Frontal cortex (tissue), 4 donors: ENCODE results near the gene MED27. TPM values are rescaled to one million over a fixed set of nuclear protein-coding genes. Genes with fewer than 3 reads are reported as not detected.
"Not testable (repeated sequence)": the region's sequence is repeated elsewhere in the genome, so short reads cannot be mapped to it uniquely, and the experiment has no call there.

Experiments
- DNase-seq, 2 donors: peaks; one replicate each; pipeline ENCODE4 v3.0.0; 2012; ENCODE audit warnings: low spot score in 2 of 2
- FAIRE-seq: peaks from 2 replicates; lab custom pipeline; 2012; peaks lifted over from hg19 to GRCh38; lab: Jason Lieb, UNC
- total RNA-seq: library from RNA; depleted of rRNA; stranded (reverse); fragments of >200 nt; gene quantifications from one replicate; pipeline ENCODE4 v1.2.3, GENCODE V29; 2014
- donor health status: control.
- donor health status: control.
- donor health status: control.

Gene MED27
- total RNA-seq, 1 donor from 2014 or later = 11.8 TPM

DNA sequence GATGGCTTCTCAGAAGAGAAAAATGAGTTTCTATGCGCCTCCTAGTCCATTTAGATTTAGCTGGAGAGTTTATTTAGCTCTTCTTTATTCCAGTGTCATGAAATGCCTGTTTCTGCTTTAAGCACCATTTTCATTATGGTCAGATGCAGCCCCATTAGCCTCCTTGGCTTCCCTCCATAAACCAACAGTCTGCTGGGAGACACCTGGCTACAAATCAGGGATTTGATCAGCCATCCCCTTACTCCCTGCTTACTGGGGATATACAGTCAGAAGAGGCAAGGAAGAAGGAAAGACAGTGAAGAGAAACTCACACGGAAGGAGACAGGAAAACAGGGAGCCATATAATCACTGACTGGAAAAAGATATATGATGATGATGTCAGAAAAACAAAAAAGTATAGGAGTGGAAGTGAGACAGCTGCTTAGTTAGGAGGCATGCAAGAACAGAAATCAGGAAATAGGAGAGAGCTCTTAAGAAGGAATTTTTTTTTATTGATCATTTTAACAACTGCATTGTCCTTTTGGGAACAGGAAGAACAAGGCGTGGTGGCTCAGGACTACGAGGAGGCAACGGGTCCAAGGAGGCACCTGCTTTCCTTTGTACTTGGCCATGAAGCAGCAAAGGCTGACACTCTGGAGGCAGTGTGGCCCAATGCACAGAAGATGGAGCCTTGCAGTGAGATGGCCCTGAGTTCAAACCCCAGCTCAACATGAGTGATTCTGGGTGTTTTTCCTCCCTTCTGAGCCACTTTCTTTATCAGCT, 56.1 kb downstream of the MED27 start:
- no peak for DNase-seq
- FAIRE-seq = no peak

- no peak for DNase-seq
- no peak for FAIRE-seq
Observed at GRCh38 chr9:132020820-132021510, 58.7 kb downstream of the MED27 start.

DNA sequence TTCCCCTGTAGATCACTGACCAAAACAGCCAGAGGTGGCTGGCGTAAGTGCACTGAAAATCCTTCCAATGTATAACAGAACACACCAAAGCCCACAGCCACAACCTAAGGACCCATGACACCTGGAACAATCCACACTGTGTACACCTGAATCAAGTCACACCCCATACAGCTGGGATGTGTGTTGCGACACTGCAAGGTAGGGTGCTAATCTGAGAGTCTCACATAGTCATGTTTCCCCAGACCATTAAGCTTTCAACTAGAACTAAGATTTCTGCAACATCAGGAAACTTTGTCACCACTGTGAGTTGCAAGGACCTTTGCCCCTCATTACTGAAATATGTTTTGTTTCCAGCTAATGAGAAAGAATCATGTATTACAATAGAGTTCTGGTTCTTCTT, 59.4 kb downstream of the MED27 start:
- FAIRE-seq = no peak
- DNase-seq = no peak

- FAIRE-seq = no peak
- no peak for DNase-seq
Observed at GRCh38 chr9:132019702-132020101, 60.0 kb downstream of the MED27 start.

GRCh38 chr9:132018957-132019405, 60.7 kb downstream of the MED27 start:
- FAIRE-seq (no peak), DNase-seq (peak; percentile 28 to 31)

GRCh38 chr9:132016456-132016855, 63.2 kb downstream of the MED27 start:
- DNase-seq = no peak
- FAIRE-seq = no peak

- FAIRE-seq (no peak), DNase-seq (no peak)
Observed at GRCh38 chr9:132015866-132016265, 63.8 kb downstream of the MED27 start.

DNA sequence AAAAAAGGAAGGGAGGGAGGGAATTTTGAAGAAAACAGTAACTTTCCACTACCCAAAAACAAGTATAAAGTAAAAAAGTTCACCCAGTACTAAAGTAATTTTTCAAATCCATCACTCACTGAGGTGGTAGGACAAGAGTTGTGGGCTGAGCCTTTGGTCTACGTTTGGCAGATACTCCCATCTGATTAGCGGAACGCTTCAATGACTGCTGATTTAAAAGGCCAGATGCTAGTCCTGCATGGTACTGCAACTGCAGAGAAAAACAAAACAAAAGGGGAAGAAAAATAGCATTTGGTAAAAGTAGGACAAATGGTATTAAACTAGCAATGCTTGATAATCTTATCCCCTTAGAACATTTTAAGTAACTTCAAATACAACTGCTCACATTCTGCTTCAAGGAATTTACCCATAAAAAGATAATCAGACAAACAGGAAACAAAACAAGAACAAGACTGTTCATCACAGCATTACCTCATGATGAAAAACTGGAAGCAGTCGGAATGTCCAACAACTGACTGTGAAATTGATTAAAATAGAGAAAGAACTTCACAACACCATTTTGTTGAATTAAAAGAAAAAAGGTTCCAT, 65.4 kb downstream of the MED27 start:
- FAIRE-seq = peak; percentile 64
- DNase-seq = no peak

- FAIRE-seq = no peak
- no peak for DNase-seq
Observed at GRCh38 chr9:132012704-132013357, 66.8 kb downstream of the MED27 start.

DNA sequence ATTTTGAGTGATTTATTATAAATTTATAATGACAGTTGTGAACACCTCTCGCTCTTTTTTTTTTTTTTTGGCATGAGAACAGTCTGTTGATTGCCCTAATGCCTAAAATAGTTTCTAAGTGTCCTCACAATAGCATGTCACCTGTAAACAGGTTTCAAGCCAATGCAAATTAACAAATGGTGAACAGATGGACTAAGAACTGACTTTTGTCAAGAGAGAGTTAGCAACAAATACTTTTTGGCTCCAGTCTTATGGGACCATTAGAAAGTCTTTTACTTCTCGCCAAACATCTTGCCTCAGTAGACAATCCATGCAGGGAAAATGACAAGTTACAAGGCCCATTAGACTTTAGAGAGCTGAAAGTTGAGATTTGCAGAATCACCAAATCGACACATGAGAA, 67.8 kb downstream of the MED27 start:
- FAIRE-seq (no peak), DNase-seq (no peak)

- DNase-seq = no peak
- FAIRE-seq = no peak
Observed at GRCh38 chr9:132011309-132011708, 68.4 kb downstream of the MED27 start.

DNA sequence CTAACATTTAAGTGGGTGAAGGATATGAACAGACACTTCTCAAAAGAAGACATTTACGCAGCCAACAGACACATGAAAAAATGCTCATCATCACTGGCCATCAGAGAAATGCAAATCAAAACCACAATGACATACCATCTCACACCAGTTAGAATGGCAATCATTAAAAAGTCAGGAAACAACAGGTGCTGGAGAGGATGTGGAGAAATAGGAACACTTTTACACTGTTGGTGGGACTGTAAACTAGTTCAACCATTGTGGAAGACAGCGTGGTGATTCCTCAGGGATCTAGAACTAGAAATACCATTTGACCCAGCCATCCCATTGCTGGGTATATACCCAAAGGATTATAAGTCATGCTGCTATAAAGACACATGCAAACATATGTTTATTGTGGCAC, 69.5 kb downstream of the MED27 start:
- DNase-seq, FAIRE-seq: not testable (repeated sequence)

DNA sequence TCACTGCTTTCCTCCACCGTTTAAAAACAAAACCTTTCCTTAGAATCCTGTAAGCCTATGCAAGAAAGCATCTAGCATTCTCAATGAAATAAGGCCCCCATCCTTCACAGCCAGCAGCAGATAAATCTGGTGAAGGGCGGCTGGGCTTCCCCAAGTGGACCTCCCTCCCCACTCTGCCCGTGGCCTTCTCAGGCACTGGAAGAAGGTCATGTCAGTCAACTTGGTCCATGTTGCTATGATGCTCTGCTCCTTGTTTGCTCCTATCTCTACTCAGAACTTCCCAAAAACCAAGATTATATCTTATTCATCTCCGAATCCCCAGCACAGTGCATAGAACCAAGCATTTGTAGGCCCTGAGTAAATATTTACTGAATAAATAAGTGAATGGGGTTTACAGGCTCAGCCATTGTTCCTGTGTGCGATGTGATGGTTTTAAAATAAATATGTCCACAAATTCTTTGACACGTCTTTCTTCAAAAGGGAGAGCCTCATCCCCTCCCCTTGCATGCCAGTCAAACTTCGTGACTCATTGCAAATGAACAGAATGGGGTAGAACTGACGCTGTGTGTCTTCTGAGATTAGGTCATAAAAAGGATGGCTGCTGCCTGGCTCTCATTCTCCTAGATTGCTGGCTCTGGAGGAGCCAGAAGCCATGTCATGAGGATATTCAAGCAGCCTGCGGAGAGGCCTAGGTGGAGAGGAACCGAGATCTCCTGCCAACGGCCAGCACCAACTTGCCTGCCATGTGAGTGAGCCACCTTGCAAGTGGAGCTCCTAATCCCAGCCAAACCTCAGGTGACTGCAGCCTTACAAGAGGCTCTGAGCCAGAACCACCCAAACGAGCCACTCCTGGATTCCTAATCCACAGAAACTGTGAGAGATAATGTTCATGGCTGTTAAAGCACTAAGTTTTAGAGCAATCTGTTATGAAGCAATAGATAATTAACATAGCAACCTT, 70.5 kb downstream of the MED27 start:
- DNase-seq (no peak), FAIRE-seq (no peak)

- FAIRE-seq (no peak), DNase-seq (no peak)
Observed at GRCh38 chr9:132008184-132008803, 71.4 kb downstream of the MED27 start.

GRCh38 chr9:132007371-132008025, 72.2 kb downstream of the MED27 start:
- DNase-seq (no peak), FAIRE-seq (no peak)

GRCh38 chr9:132006677-132007370, 72.8 kb downstream of the MED27 start:
- DNase-seq (no peak), FAIRE-seq (no peak)

DNA sequence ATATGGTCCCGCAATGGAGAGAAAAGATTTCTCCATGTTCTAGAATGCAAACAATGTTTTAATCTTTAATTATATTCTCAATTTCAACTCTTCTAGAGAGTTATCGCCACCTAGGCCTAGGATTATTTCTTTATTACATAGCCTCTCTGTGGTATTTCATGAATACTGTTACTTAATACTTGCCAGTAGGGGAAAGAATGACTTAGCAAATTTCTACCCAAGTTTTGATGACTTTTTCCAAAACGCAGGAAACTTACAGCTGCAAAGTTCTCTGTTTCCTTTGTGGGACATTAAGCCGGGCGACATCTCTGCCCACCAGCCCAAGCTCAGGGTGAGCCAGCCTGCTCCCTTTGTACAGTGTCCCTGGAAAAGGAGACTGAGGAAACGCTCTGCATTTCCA, 73.8 kb downstream of the MED27 start:
- no peak for DNase-seq
- FAIRE-seq = no peak

DNA sequence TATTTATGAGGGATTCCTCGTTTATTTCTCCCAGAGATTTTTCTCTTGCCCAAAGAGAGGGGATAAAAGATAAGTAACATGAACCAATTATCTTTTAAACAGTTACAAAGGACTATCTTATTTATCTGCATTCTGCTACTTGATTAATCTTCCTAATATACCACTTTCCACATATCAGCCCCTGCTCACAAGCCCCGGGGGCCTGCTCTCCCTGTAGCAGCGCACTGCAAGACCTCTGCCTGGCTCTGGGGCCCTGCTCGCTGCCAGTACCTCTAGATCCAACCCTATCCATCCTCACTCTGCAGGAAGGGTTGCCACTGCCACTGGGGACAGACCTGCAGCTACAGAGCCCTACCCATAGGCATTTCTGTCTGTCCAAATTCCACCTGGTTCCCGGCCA, 75.3 kb downstream of the MED27 start:
- DNase-seq (no peak), FAIRE-seq (no peak)
